ENCODE measurements around the gene RUNDC3A. TPM values are rescaled to one million over a fixed set of nuclear protein-coding genes. Genes with fewer than 3 reads are reported as not detected.

Gene RUNDC3A
- total RNA-seq, 1 experiment from 2014 or later, result 3.6 TPM

DNA sequence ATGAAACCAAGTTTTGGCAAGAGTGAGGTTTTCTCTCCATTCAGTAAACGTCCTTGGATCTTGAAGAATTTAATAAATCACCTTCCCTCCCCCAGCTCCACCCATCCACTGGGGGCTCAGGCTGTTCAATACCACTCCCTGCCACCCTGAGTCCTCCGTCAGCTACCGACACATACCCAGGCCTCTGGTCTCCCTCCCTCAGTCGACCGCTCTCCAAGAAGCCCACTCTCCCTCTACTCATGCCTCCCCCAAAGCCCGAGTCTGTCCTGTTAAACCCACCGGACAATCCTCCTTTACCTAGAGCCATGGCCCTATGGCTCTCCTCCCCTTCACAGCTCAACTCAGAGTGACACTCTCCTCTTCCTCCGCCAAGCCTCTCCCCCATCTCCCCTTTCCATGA is 20.8 kb upstream of the RUNDC3A start:
- Histone ChIP-seq H3K9me3 (ENCODE audit: control insufficient read depth, insufficient read depth, low read depth, low read length) (no peaks in the 10 kb centered on the region), H3K27me3 (ENCODE audit: control insufficient read depth, insufficient read depth, low read length) (no peaks in the 10 kb centered on the region), H3K36me3 (ENCODE audit: control insufficient read depth, insufficient read depth, low read length) (no peaks in the 10 kb centered on the region), H3K4me1 (ENCODE audit: control insufficient read depth, insufficient read depth, low read length) (no peaks in the 10 kb centered on the region), H3K4me3 (ENCODE audit: low read depth in 2 of 2, low read length in 2 of 2) (no peak overlapping the region), H3K27ac (ENCODE audit: low read length) (no peak overlapping the region)
- DNase-seq (ENCODE audit: low read depth, low spot score) (no peak), ATAC-seq (no peak)
- intact Hi-C loops (cut with micrococcal nuclease; ENCODE audit: unreplicated experiment), result no loop called here
- no TSS peak for BruUV-seq (replicated peaks)
- no peak for TF ChIP-seq POLR2AphosphoS5 (IDR thresholded peaks at IDR 0.05; ENCODE audit: low read depth, low read length)
- no peak for TF ChIP-seq TCF7L2 (IDR thresholded peaks at IDR 0.05; ENCODE audit: low read depth, low read length)
- no peak for TF ChIP-seq CTCF (IDR thresholded peaks at IDR 0.05)
- TF ChIP-seq, protein P1, sequence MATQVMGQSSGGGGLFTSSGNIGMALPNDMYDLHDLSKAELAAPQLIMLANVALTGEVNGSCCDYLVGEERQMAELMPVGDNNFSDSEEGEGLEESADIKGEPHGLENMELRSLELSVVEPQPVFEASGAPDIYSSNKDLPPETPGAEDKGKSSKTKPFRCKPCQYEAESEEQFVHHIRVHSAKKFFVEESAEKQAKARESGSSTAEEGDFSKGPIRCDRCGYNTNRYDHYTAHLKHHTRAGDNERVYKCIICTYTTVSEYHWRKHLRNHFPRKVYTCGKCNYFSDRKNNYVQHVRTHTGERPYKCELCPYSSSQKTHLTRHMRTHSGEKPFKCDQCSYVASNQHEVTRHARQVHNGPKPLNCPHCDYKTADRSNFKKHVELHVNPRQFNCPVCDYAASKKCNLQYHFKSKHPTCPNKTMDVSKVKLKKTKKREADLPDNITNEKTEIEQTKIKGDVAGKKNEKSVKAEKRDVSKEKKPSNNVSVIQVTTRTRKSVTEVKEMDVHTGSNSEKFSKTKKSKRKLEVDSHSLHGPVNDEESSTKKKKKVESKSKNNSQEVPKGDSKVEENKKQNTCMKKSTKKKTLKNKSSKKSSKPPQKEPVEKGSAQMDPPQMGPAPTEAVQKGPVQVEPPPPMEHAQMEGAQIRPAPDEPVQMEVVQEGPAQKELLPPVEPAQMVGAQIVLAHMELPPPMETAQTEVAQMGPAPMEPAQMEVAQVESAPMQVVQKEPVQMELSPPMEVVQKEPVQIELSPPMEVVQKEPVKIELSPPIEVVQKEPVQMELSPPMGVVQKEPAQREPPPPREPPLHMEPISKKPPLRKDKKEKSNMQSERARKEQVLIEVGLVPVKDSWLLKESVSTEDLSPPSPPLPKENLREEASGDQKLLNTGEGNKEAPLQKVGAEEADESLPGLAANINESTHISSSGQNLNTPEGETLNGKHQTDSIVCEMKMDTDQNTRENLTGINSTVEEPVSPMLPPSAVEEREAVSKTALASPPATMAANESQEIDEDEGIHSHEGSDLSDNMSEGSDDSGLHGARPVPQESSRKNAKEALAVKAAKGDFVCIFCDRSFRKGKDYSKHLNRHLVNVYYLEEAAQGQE (IDR thresholded peaks at IDR 0.05; ENCODE audit: insufficient read depth in 1 of 2, low read depth in 2 of 2, low read length in 1 of 2), result no peak
- no peak for TF ChIP-seq SIN3A (IDR thresholded peaks at IDR 0.05; ENCODE audit: borderline replicate concordance, insufficient read depth, low read depth, low read length)
- CTCF ChIA-PET, result no interaction called here
- POLR2A ChIA-PET, result no interaction called here
- in situ Hi-C loops (cut with HindIII; ENCODE audit: low pct_unique_long_range_greater_than_20kb, low sequenced_read_pairs), result no loop called here

DNA sequence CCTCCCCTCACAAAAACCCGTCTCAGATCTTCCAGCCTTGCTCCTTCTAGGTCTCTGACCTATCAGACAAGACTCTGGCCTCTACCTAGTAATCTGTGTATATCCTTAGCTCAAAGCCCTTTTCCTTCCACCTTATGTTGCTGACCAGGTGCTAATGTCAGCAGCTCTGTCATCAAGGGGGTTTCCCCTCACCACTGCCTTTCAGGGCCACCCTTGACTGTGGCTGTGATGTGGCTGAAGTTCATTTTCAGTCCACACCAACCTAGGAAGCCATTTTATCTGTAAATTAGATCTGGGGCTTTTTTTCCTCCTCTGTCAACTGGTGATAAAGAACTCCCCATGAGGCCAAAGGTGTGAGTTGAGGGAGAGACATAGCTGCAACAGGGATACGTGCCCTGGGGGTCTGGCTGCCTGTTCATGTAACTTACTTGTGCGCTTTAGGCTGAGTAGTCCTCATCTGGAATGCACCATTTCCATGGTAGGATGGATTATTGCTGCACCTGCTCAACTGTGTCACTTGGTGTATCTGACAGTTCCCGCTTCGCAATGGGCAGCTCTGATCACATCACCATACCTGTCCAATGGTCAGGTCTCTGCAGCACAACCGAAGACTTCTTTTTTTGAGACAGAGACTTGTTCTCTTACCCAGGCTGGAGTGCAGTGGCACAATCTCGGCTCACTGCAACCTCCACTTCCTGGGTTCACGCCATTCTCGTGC is 14.7 kb upstream of the RUNDC3A start:
- no peak for DNase-seq (ENCODE audit: low read depth, low spot score)
- no peaks in the 10 kb centered on the region for H3K4me1 ChIP-seq (ENCODE audit: control insufficient read depth, insufficient read depth, low read length)
- no TSS peak for BruUV-seq (replicated peaks)
- no peaks in the 10 kb centered on the region for H3K36me3 ChIP-seq (ENCODE audit: control insufficient read depth, insufficient read depth, low read length)
- ATAC-seq, result no peak
- no peak overlapping the region for H3K27ac ChIP-seq (ENCODE audit: low read length)
- H3K27me3 ChIP-seq (ENCODE audit: control insufficient read depth, insufficient read depth, low read length), result no peaks in the 10 kb centered on the region
- ChIA-PET POLR2A (no interaction called here), CTCF (no interaction called here)
- TF ChIP-seq, protein P1 (IDR thresholded peaks at IDR 0.05; ENCODE audit: insufficient read depth in 1 of 2, low read depth in 2 of 2, low read length in 1 of 2), result no peak
- TF ChIP-seq SIN3A (IDR thresholded peaks at IDR 0.05; ENCODE audit: borderline replicate concordance, insufficient read depth, low read depth, low read length) (no peak), TCF7L2 (IDR thresholded peaks at IDR 0.05; ENCODE audit: low read depth, low read length) (no peak), POLR2AphosphoS5 (IDR thresholded peaks at IDR 0.05; ENCODE audit: low read depth, low read length) (no peak), CTCF (IDR thresholded peaks at IDR 0.05) (no peak)
- H3K4me3 ChIP-seq (ENCODE audit: low read depth in 2 of 2, low read length in 2 of 2), result no peak overlapping the region
- in situ Hi-C loops (cut with HindIII; ENCODE audit: low pct_unique_long_range_greater_than_20kb, low sequenced_read_pairs) (no loop called here), intact Hi-C loops (cut with micrococcal nuclease; ENCODE audit: unreplicated experiment) (no loop called here)
- H3K9me3 ChIP-seq (ENCODE audit: control insufficient read depth, insufficient read depth, low read depth, low read length), result no peaks in the 10 kb centered on the region

Data from Panc1 (cell line).